Measurements from ENCODE around the gene SYT1.

- TF ChIP-seq CTCF (conservative IDR thresholded peaks at IDR 0.05; ENCODE audit: low read depth in 2 of 2): no peak
- TF ChIP-seq JUNB (IDR thresholded peaks at IDR 0.05; ENCODE audit: unreplicated experiment): no peak
- TF ChIP-seq ZNF462 (CRISPR knock-in tag; IDR thresholded peaks at IDR 0.05): no peak
- TF ChIP-seq EZH2 (IDR thresholded peaks at IDR 0.05; ENCODE audit: low read depth, unreplicated experiment): no peak
- TF ChIP-seq CREB1 (CRISPR knock-in tag; IDR thresholded peaks at IDR 0.05; ENCODE audit: low read depth): no peak
- no peak for TF ChIP-seq EZH2phosphoT487 (IDR thresholded peaks at IDR 0.05; ENCODE audit: unreplicated experiment)
- TF ChIP-seq POLR2AphosphoS5 (IDR thresholded peaks at IDR 0.05; ENCODE audit: low read depth): no peak
- TF ChIP-seq REST (IDR thresholded peaks at IDR 0.05; ENCODE audit: unreplicated experiment): no peak
Measured at GRCh38 chr12:79421236-79421740, 556.7 kb downstream of the SYT1 start.
